GM06990 (cell line): Measurements from ENCODE around the gene DEFB114.

ENCODE experiments used
- DNase-seq: peaks from one replicate; pipeline ENCODE4 v3.0.0-alpha.2; 2011; ENCODE audit not compliant: insufficient read length; ENCODE audit errors: extremely low read depth
- H3K27me3 ChIP-seq: replicated peaks from 2 replicates; pipeline ENCODE4 v1.6.0; 2011; ENCODE audit warnings: low read length; ENCODE audit not compliant: control insufficient read depth, insufficient read depth
- H3K36me3 ChIP-seq: 2 replicates; pipeline ENCODE4 v1.5.1; 2011; ENCODE audit warnings: low read length; ENCODE audit not compliant: control insufficient read depth, insufficient read depth
- H3K4me3 ChIP-seq: replicated peaks from 2 replicates; pipeline ENCODE4 v1.5.1; 2011; ENCODE audit warnings: low read depth, mild to moderate bottlenecking, control low read depth, low read length
- CTCF ChIP-seq: IDR thresholded peaks from 2 replicates; pipeline ENCODE4 v1.5.1; 2011; ENCODE audit warnings: low read length, control low read depth, mild to moderate bottlenecking, inconsistent platforms; ENCODE audit not compliant: insufficient read depth, poor library complexity, severe bottlenecking

The DEFB114 gene

GRCh38 chr6:49966823-49967222, 2.9 kb upstream of the DEFB114 start:
- no peak for DNase-seq
- Histone ChIP-seq H3K27me3 (no peaks in the 10 kb centered on the region), H3K4me3 (no peak overlapping the region), H3K36me3 (no peaks in the 10 kb centered on the region)
- no peak for TF ChIP-seq CTCF

GRCh38 chr6:49966334-49966733, 2.4 kb upstream of the DEFB114 start:
- no peaks in the 10 kb centered on the region for H3K36me3 ChIP-seq
- no peak overlapping the region for H3K4me3 ChIP-seq
- no peak for DNase-seq
- TF ChIP-seq CTCF, result no peak
- no peaks in the 10 kb centered on the region for H3K27me3 ChIP-seq

- no peak for TF ChIP-seq CTCF
Measured at GRCh38 chr6:49958180-49958579, 5.8 kb downstream of the DEFB114 start.

GRCh38 chr6:49955847-49956246, 8.1 kb downstream of the DEFB114 start:
- Histone ChIP-seq H3K4me3 (no peak overlapping the region), H3K36me3 (no peaks in the 10 kb centered on the region), H3K27me3 (no peaks in the 10 kb centered on the region)
- DNase-seq, result no peak
- no peak for TF ChIP-seq CTCF

More at GRCh38 chr6:49958180-49958579, 5.8 kb downstream of the DEFB114 start:
- no peak overlapping the region for H3K4me3 ChIP-seq
- H3K36me3 ChIP-seq, result no peaks in the 10 kb centered on the region
- no peak for DNase-seq
- no peaks in the 10 kb centered on the region for H3K27me3 ChIP-seq

- DNase-seq, result no peak
- TF ChIP-seq CTCF, result no peak
- Histone ChIP-seq H3K4me3 (no peak overlapping the region), H3K36me3 (no peaks in the 10 kb centered on the region), H3K27me3 (no peaks in the 10 kb centered on the region)
Measured at GRCh38 chr6:49951926-49952325, 12.0 kb downstream of the DEFB114 start.

GRCh38 chr6:49950415-49950751, 13.6 kb downstream of the DEFB114 start:
- Histone ChIP-seq H3K27me3 (no peaks in the 10 kb centered on the region), H3K36me3 (no peaks in the 10 kb centered on the region), H3K4me3 (no peak overlapping the region)
- TF ChIP-seq CTCF, result no peak
- no peak for DNase-seq
